Esophagus muscularis mucosa (tissue), 4 donors: ENCODE data around the gene GRIK4. TPM values are rescaled to one million over a fixed set of nuclear protein-coding genes. Genes with fewer than 3 reads are reported as not detected.

Source experiments
- DNase-seq: peaks from one replicate; pipeline ENCODE4 v3.0.0-alpha.2; 2017; ENCODE audit errors: extremely low spot score
- H3K27ac ChIP-seq, 4 donors: fragments of 200-600 bp; sonication (generic); replicated peaks in 1 of 4; 1 replicate in 3 of 4; 2 replicates in 1 of 4; pipeline ENCODE4 v1.5.1; 2016 to 2019; ENCODE audit warnings: mild to moderate bottlenecking in 1 of 4
- H3K27me3 ChIP-seq, 4 donors: fragments of 200-600 bp; sonication (generic); one replicate each; pipeline versions ENCODE4 v1.5.1 to v1.6.0; 2016 to 2019
- H3K36me3 ChIP-seq, 4 donors: fragments of 200-600 bp; sonication (generic); one replicate each; pipeline ENCODE4 v1.5.1; 2016 to 2019
- H3K4me1 ChIP-seq, 4 donors: fragments of 200-600 bp; sonication (generic); one replicate each; pipeline ENCODE4 v1.5.1; 2016 to 2019
- H3K4me3 ChIP-seq, 4 donors: fragments of 200-600 bp; sonication (generic); 1 replicate in 2 of 4; 2 replicates in 2 of 4; pipeline ENCODE4 v1.5.1; 2016 to 2019; ENCODE audit warnings: mild to moderate bottlenecking in 4 of 4, moderate library complexity in 1 of 4
- H3K9me3 ChIP-seq, 4 donors: fragments of 200-600 bp; sonication (generic); 1 replicate in 3 of 4; 2 replicates in 1 of 4; pipeline ENCODE4 v1.5.1; 2016 to 2019
- CTCF ChIP-seq, 3 experiments: fragments of 200-600 bp in 2 of 3; fragments of 450-650 bp in 1 of 3; sonication (generic) in 2 of 3; IDR thresholded peaks; one replicate each; pipeline ENCODE4 v1.5.1; 2017 to 2019; ENCODE audit warnings: antibody characterized with exemption in 3 of 3, mild to moderate bottlenecking in 2 of 3, moderate library complexity in 1 of 3
- EP300 ChIP-seq: sonication (generic); formaldehyde crosslinking; IDR thresholded peaks from one replicate; pipeline ENCODE4 v1.6.1; 2017; ENCODE audit warnings: antibody characterized with exemption
- POLR2A ChIP-seq: fragments of 450-650 bp; IDR thresholded peaks from one replicate; pipeline ENCODE4 v1.6.1; 2017; ENCODE audit warnings: antibody characterized with exemption, moderate library complexity, mild to moderate bottlenecking, low read depth
- POLR2AphosphoS5 ChIP-seq, 2 donors: sonication (generic); formaldehyde crosslinking; IDR thresholded peaks; one replicate each; pipeline ENCODE4 v1.6.1; 2017; ENCODE audit warnings: antibody characterized with exemption in 2 of 2
- WGBS: methylation state at CpG from one replicate; pipeline ENCODE4 v1.1.5; 2018; 5-methylcytosine and 5-hydroxymethylcytosine counted together
- intact Hi-C: fragments of 100-400 bp; cut with DNase I; formaldehyde crosslinking; loops from one replicate; pipeline ENCODE4 v1.15.1; 2023
- total RNA-seq, 4 donors: library from RNA; depleted of rRNA; stranded (reverse); fragments of >200 nt; gene quantifications; one replicate each; pipeline versions ENCODE4 v1.1.0 to v1.2.1, GENCODE V29; 2016

Gene GRIK4
- total RNA-seq, 4 donors from 2014 or later: 0.13 to 0.83 (median 0.43) TPM

DNA sequence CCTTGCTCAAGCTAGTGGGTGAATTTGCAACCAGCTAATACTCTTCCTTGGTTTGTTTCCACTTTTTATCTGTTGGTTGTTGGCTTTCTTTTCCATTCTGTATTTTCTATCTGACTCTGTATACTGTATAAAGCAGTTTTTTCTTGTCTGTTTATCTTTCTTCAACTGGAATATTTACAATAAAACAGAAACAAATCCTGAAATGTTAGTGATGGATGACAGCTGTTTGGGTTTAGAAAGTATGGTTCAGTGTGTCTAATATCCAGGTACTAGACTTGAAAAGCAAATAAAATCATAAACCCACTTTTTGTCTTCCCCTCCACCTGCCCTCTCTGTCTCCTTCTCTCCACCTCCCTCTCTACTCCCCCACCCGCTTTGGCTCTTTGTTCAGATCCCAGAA lies 477.1 kb downstream of the GRIK4 start:
- intact Hi-C loops: no loop called here
- 92% methylated on average over 1 of the region's 1 CpG for WGBS
- Histone ChIP-seq H3K4me1 (peaks cover 9 to 22% (median 15%) of the 10 kb centered on the region in 4 donors), H3K36me3 (no peaks in the 10 kb centered on the region), H3K27me3 (no peaks in the 10 kb centered on the region), H3K27ac (no peak overlapping the region), H3K9me3 (no peaks in the 10 kb centered on the region), H3K4me3 (no peak overlapping the region)
- no peak for DNase-seq
- TF ChIP-seq EP300: no peak
- TF ChIP-seq CTCF (IDR thresholded peaks at IDR 0.05): no peak
- no peak for TF ChIP-seq POLR2AphosphoS5 (IDR thresholded peaks at IDR 0.05)
- TF ChIP-seq POLR2A: no peak

- H3K4me1 ChIP-seq: peaks cover 0 to under 1% (median 0%) of the 10 kb centered on the region in 4 donors
- intact Hi-C loops: no loop called here
- no peak overlapping the region for H3K4me3 ChIP-seq
- no peak overlapping the region for H3K27ac ChIP-seq
- WGBS: 89% methylated on average over 10 of the region's 10 CpGs
- no peaks in the 10 kb centered on the region for H3K27me3 ChIP-seq
- TF ChIP-seq POLR2A: no peak
- TF ChIP-seq EP300: no peak
- no peak for TF ChIP-seq POLR2AphosphoS5 (IDR thresholded peaks at IDR 0.05)
- TF ChIP-seq CTCF (IDR thresholded peaks at IDR 0.05): no peak
- H3K9me3 ChIP-seq: no peaks in the 10 kb centered on the region
- DNase-seq: peak; percentile 47
- H3K36me3 ChIP-seq: no peaks in the 10 kb centered on the region
Measured at GRCh38 chr11:120991830-120992686, 480.5 kb downstream of the GRIK4 start.

GRCh38 chr11:120994091-120994859 lies 482.7 kb downstream of the GRIK4 start:
- no peaks in the 10 kb centered on the region for H3K36me3 ChIP-seq
- H3K27ac ChIP-seq: no peak overlapping the region
- H3K27me3 ChIP-seq: no peaks in the 10 kb centered on the region
- no peak overlapping the region for H3K4me3 ChIP-seq
- TF ChIP-seq POLR2A (no peak), CTCF (IDR thresholded peaks at IDR 0.05) (no peak), POLR2AphosphoS5 (IDR thresholded peaks at IDR 0.05) (no peak), EP300 (no peak)
- 50% methylated on average over 1 of the region's 1 CpG for WGBS
- intact Hi-C loops: no loop called here
- H3K9me3 ChIP-seq: no peaks in the 10 kb centered on the region
- no peaks in the 10 kb centered on the region for H3K4me1 ChIP-seq
- peak; percentile 12 for DNase-seq

- H3K4me3 ChIP-seq: no peak overlapping the region
- DNase-seq: no peak
- intact Hi-C loops: no loop called here
- 84% methylated on average over 2 of the region's 2 CpGs for WGBS
- no peaks in the 10 kb centered on the region for H3K9me3 ChIP-seq
- H3K36me3 ChIP-seq: no peaks in the 10 kb centered on the region
- H3K27me3 ChIP-seq: no peaks in the 10 kb centered on the region
- TF ChIP-seq POLR2AphosphoS5 (IDR thresholded peaks at IDR 0.05) (no peak), EP300 (no peak), CTCF (IDR thresholded peaks at IDR 0.05) (no peak), POLR2A (no peak)
- H3K4me1 ChIP-seq: no peaks in the 10 kb centered on the region
- no peak overlapping the region for H3K27ac ChIP-seq
Measured at GRCh38 chr11:120995184-120995583, 483.6 kb downstream of the GRIK4 start.
